H1 (cell line): ENCODE results near the gene ZNF397. TPM values are rescaled to one million over a fixed set of nuclear protein-coding genes. Genes with fewer than 3 reads are reported as not detected.

Experiments
- CTCF ChIA-PET: fragments of 300-600 bp; sonication (Branson Sonifier 250); formaldehyde crosslinking; loops from one replicate; lab custom pipeline; 2021; ENCODE audit not compliant: partially characterized antibody; lab: Charles Lee
- POLR2A ChIA-PET: fragments of 300-600 bp; sonication (Branson Sonifier 250); formaldehyde crosslinking; loops from one replicate; lab custom pipeline; 2021; ENCODE audit warnings: inconsistent platforms; ENCODE audit not compliant: partially characterized antibody; lab: Charles Lee
- DNase-seq, 2 experiments: peaks; one replicate each; pipeline versions ENCODE4 v3.0.0 to v3.0.0-alpha.2; 2010 to 2022; ENCODE audit warnings: low spot score in 2 of 2, low read depth in 1 of 2, mixed read lengths in 1 of 2
- FAIRE-seq: peaks from 2 replicates; lab custom pipeline; 2011; peaks lifted over from hg19 to GRCh38; lab: Jason Lieb, UNC
- H2AFZ ChIP-seq: 2 replicates; pipeline ENCODE4 v1.8.1; 2012; ENCODE audit warnings: low read length, inconsistent platforms
- H2AK5ac ChIP-seq: 2 replicates; pipeline ENCODE4 v1.6.1; 2013; ENCODE audit warnings: low read depth, low read length
- H2BK120ac ChIP-seq: replicated peaks from 2 replicates; pipeline ENCODE3; 2013; ENCODE audit warnings: low read depth, low read length, inconsistent platforms
- H2BK12ac ChIP-seq: 2 replicates; pipeline ENCODE4 v1.6.1; 2013; ENCODE audit warnings: low read depth, low read length
- H2BK15ac ChIP-seq: 2 replicates; pipeline ENCODE4 v1.6.1; 2013; ENCODE audit warnings: low read length
- H2BK20ac ChIP-seq: 2 replicates; pipeline ENCODE4 v1.6.1; 2013; ENCODE audit warnings: low read length
- H2BK5ac ChIP-seq: 2 replicates; pipeline ENCODE4 v1.6.1; 2013; ENCODE audit warnings: low read depth, low read length
- H3K14ac ChIP-seq: 2 replicates; pipeline ENCODE4 v1.6.1; 2013; ENCODE audit warnings: inconsistent platforms; ENCODE audit not compliant: insufficient read length
- H3K18ac ChIP-seq: 2 replicates; pipeline ENCODE4 v1.6.1; 2013; ENCODE audit warnings: low read length; ENCODE audit errors: extremely low read depth
- H3K23ac ChIP-seq: 2 replicates; pipeline ENCODE4 v1.6.1; 2013; ENCODE audit warnings: inconsistent platforms; ENCODE audit not compliant: insufficient read length
- H3K23me2 ChIP-seq: 2 replicates; pipeline ENCODE4 v1.6.1; 2013; ENCODE audit warnings: low read depth, low read length
- H3K27ac ChIP-seq: 2 replicates; pipeline ENCODE4 v1.6.1; 2011; ENCODE audit warnings: low read depth, low read length, inconsistent platforms
- H3K27me3 ChIP-seq, 4 experiments: replicated peaks in 1 of 4; 1 replicate in 1 of 4; 2 replicates in 3 of 4; pipeline versions ENCODE4 v1.6.1 to v1.8.1; 2011 to 2013; ENCODE audit warnings: low read length in 3 of 4, mild to moderate bottlenecking in 3 of 4, inconsistent platforms in 2 of 4, mixed read lengths in 2 of 4, moderate library complexity in 1 of 4; ENCODE audit not compliant: control insufficient read depth in 3 of 4, insufficient read depth in 3 of 4; ENCODE audit errors: extremely low read depth in 1 of 4
- H3K36me3 ChIP-seq, 4 experiments: 2 replicates each; pipeline versions ENCODE4 v1.6.1 to v1.8.1; 2011 to 2013; ENCODE audit warnings: mild to moderate bottlenecking in 4 of 4, low read length in 3 of 4, moderate library complexity in 2 of 4, control low read depth in 1 of 4, inconsistent platforms in 1 of 4; ENCODE audit not compliant: insufficient read depth in 4 of 4, control insufficient read depth in 2 of 4
- H3K4ac ChIP-seq: replicated peaks from 2 replicates; pipeline ENCODE3; 2013; ENCODE audit warnings: low read length, low read depth, mixed read lengths, inconsistent platforms; ENCODE audit not compliant: insufficient read length
- H3K4me1 ChIP-seq, 4 experiments: replicated peaks in 1 of 4; 1 replicate in 1 of 4; 2 replicates in 3 of 4; pipeline versions ENCODE4 v1.6.1 to v1.8.1; 2011 to 2013; ENCODE audit warnings: low read length in 3 of 4, inconsistent platforms in 2 of 4, mixed read lengths in 1 of 4; ENCODE audit not compliant: insufficient read depth in 4 of 4, control insufficient read depth in 3 of 4
- H3K4me2 ChIP-seq, 2 experiments: 2 replicates each; pipeline versions ENCODE4 v1.6.1 to v1.8.1; 2011 to 2013; ENCODE audit warnings: low read depth in 2 of 2, low read length in 2 of 2, control low read depth in 1 of 2, inconsistent platforms in 1 of 2, mild to moderate bottlenecking in 1 of 2; ENCODE audit not compliant: insufficient read depth in 1 of 2
- H3K4me3 ChIP-seq, 4 experiments: fragments of 200-600, 300-600 bp in 1 of 4; sonication (generic), shearing (Covaris generic), sonication (Bioruptor Twin) in 1 of 4; 2 replicates each; pipeline versions ENCODE4 v1.5.1 to v1.8.1; 2011 to 2016; ENCODE audit warnings: low read length in 4 of 4, low read depth in 3 of 4, control low read depth in 2 of 4, inconsistent platforms in 2 of 4, mild to moderate bottlenecking in 2 of 4, mixed read lengths in 1 of 4, moderate library complexity in 1 of 4; ENCODE audit not compliant: insufficient read depth in 2 of 4; ENCODE audit errors: extremely low read depth in 1 of 4
- H3K56ac ChIP-seq: replicated peaks from 2 replicates; pipeline ENCODE3; 2013; ENCODE audit warnings: low read depth, mild to moderate bottlenecking, mixed read lengths, low read length, inconsistent platforms; ENCODE audit not compliant: insufficient read length
- H3K79me1 ChIP-seq: 2 replicates; pipeline ENCODE4 v1.6.1; 2013; ENCODE audit warnings: low read depth, low read length, control low read depth
- H3K79me2 ChIP-seq, 2 experiments: 2 replicates each; pipeline versions ENCODE4 v1.6.1 to v1.8.1; 2012 to 2013; ENCODE audit warnings: low read length in 2 of 2, mild to moderate bottlenecking in 2 of 2, inconsistent platforms in 1 of 2; ENCODE audit not compliant: insufficient read depth in 2 of 2, control insufficient read depth in 1 of 2
- H3K9ac ChIP-seq, 4 experiments: replicated peaks in 1 of 4; 1 replicate in 1 of 4; 2 replicates in 3 of 4; pipeline versions ENCODE4 v1.6.1 to v1.8.1; 2011 to 2013; ENCODE audit warnings: low read depth in 3 of 4, low read length in 3 of 4, control low read depth in 2 of 4, mild to moderate bottlenecking in 2 of 4, moderate library complexity in 2 of 4, inconsistent platforms in 1 of 4; ENCODE audit errors: extremely low read depth in 1 of 4
- H3K9me3 ChIP-seq, 2 experiments: 2 replicates each; pipeline versions ENCODE4 v1.6.1 to v1.8.1; 2012 to 2013; ENCODE audit warnings: mild to moderate bottlenecking in 2 of 2, moderate library complexity in 2 of 2, control low read depth in 1 of 2, inconsistent platforms in 1 of 2, low read depth in 1 of 2, low read length in 1 of 2, mixed read lengths in 1 of 2; ENCODE audit not compliant: insufficient read depth in 2 of 2
- H4K20me1 ChIP-seq, 2 experiments: replicated peaks in 1 of 2; 2 replicates each; pipeline versions ENCODE3 to v1.8.1; 2011 to 2013; ENCODE audit warnings: inconsistent platforms in 2 of 2, low read length in 2 of 2, mild to moderate bottlenecking in 1 of 2; ENCODE audit not compliant: insufficient read depth in 2 of 2, control insufficient read depth in 1 of 2
- H4K5ac ChIP-seq: 2 replicates; pipeline ENCODE4 v1.6.1; 2013; ENCODE audit warnings: low read length, low read depth, mixed read lengths, inconsistent platforms; ENCODE audit not compliant: insufficient read length
- H4K8ac ChIP-seq: 2 replicates; pipeline ENCODE4 v1.8.0; 2013; ENCODE audit warnings: mild to moderate bottlenecking, moderate library complexity, low read length, inconsistent platforms; ENCODE audit not compliant: insufficient read depth; ENCODE audit errors: extremely low read depth
- H4K91ac ChIP-seq: replicated peaks from 2 replicates; pipeline ENCODE3; 2013; ENCODE audit warnings: low read length, mixed read lengths, inconsistent platforms; ENCODE audit not compliant: insufficient read length
- ATF2 ChIP-seq: IDR thresholded peaks from 2 replicates; pipeline ENCODE4 v1.6.1; 2012; ENCODE audit warnings: low read length, inconsistent platforms
- BACH1 ChIP-seq: IDR thresholded peaks from 2 replicates; pipeline ENCODE4 v1.6.1; 2012; ENCODE audit warnings: low read length, improper control_type of control experiment
- CBX8 ChIP-seq: fragments of 300-800, 300-1000 bp; sonication (generic); IDR thresholded peaks from 2 replicates; pipeline ENCODE4 v1.7.1; 2016; ENCODE audit warnings: low read depth, low read length, borderline replicate concordance
- GABPA ChIP-seq: IDR thresholded peaks from 2 replicates; pipeline ENCODE4 v1.6.1; 2011; ENCODE audit warnings: mild to moderate bottlenecking, low read length, moderate library complexity, borderline replicate concordance; ENCODE audit not compliant: insufficient read depth
- POLR2A ChIP-seq, 2 experiments: IDR thresholded peaks; 1 replicate in 1 of 2; 2 replicates in 1 of 2; pipeline ENCODE4 v1.6.1; 2011; ENCODE audit warnings: low read depth in 2 of 2, low read length in 2 of 2, mild to moderate bottlenecking in 2 of 2; ENCODE audit errors: control extremely low read depth in 1 of 2
- POLR2AphosphoS5 ChIP-seq: IDR thresholded peaks from 2 replicates; pipeline ENCODE4 v1.6.1; 2011; ENCODE audit warnings: low read depth, low read length
- POU5F1 ChIP-seq: IDR thresholded peaks from 2 replicates; pipeline ENCODE4 v1.6.1; 2011; ENCODE audit warnings: low read depth, mild to moderate bottlenecking, low read length, moderate library complexity
- RNF2 ChIP-seq: fragments of 200-900, 300-1000 bp; sonication (generic); IDR thresholded peaks from 2 replicates; pipeline ENCODE4 v1.7.1; 2016; ENCODE audit warnings: borderline replicate concordance, low read depth, mild to moderate bottlenecking, antibody characterized with exemption, low read length; ENCODE audit not compliant: poor library complexity, severe bottlenecking; ENCODE audit errors: missing control alignments
- RXRA ChIP-seq: IDR thresholded peaks from 2 replicates; pipeline ENCODE4 v1.6.1; 2011; ENCODE audit warnings: low read depth, mild to moderate bottlenecking, low read length, moderate library complexity; ENCODE audit not compliant: insufficient read depth
- SP2 ChIP-seq: IDR thresholded peaks from 2 replicates; pipeline ENCODE4 v1.6.1; 2012; ENCODE audit warnings: mild to moderate bottlenecking, low read length, inconsistent platforms
- TAF1 ChIP-seq: IDR thresholded peaks from 2 replicates; pipeline ENCODE4 v1.6.1; 2011; ENCODE audit warnings: mild to moderate bottlenecking, low read depth, low read length
- TBP ChIP-seq: IDR thresholded peaks from 2 replicates; pipeline ENCODE4 v1.6.1; 2011; ENCODE audit warnings: low read depth, low read length, improper control_type of control experiment
- TEAD4 ChIP-seq: IDR thresholded peaks from 2 replicates; pipeline ENCODE4 v1.6.1; 2012; ENCODE audit warnings: low read depth, low read length, inconsistent platforms, mixed read lengths
- polyA plus RNA-seq, 7 experiments: library from polyadenylated mRNA; depleted of rRNA in 3 of 7; stranded (reverse) in 5 of 7; unstranded in 2 of 7; fragments of >200 nt in 5 of 7; fragments of 200-250 nt in 2 of 7; gene quantifications; 1 replicate in 5 of 7; 2 replicates in 1 of 7; 4 replicates in 1 of 7; pipeline versions ENCODE4 v1.2.1 to v1.2.3, GENCODE V29; 2011 to 2013; ENCODE audit warnings: missing spikeins in 2 of 7, mixed read lengths in 2 of 7
- total RNA-seq: library from RNA; stranded (reverse); fragmentation: NEBNext Ultra II Directional; extraction: Animal tissue kit (Norgen Biotek cat#: 25700); gene quantifications from 2 replicates; pipeline ENCODE4 v1.2.1, GENCODE V29; 2021
- TF ChIP-seq, protein P1 (sequence below): IDR thresholded peaks from 2 replicates; pipeline ENCODE4 v1.6.1; 2012; ENCODE audit warnings: inconsistent platforms

ZNF397 gene
- total and polyA plus RNA-seq, 2 of the 8 experiments (the other 6 are each of a cell fraction or from before 2014, with no cell fraction given), result 9.8 to 39.5 TPM

- no peaks in the 10 kb centered on the region for H3K79me1 ChIP-seq
- no peak overlapping the region for H4K5ac ChIP-seq
- peaks cover 0 to 8% (median 4%) of the 10 kb centered on the region in 4 experiments; a peak in 5 of 8 replicates for H3K36me3 ChIP-seq
- no peak overlapping the region for H2AK5ac ChIP-seq
- no peak overlapping the region for H2BK20ac ChIP-seq
- H3K79me2 ChIP-seq, result no peaks in the 10 kb centered on the region; a peak in 1 of 4 replicates
- no peak overlapping the region for H3K9ac ChIP-seq
- H4K20me1 ChIP-seq, result no peaks in the 10 kb centered on the region
- no peaks in the 10 kb centered on the region for H3K4me1 ChIP-seq
- H3K18ac ChIP-seq, result no peak overlapping the region
- no peak overlapping the region for H3K4me2 ChIP-seq
- no peak overlapping the region for H3K4me3 ChIP-seq
- no peak overlapping the region for H2BK120ac ChIP-seq
- no peak overlapping the region for H4K8ac ChIP-seq
- H3K56ac ChIP-seq, result no peak overlapping the region
- no peak overlapping the region for H3K27ac ChIP-seq
- H3K27me3 ChIP-seq, result no peaks in the 10 kb centered on the region
- no peak for FAIRE-seq
- CTCF ChIA-PET, result no interaction called here
- no peak overlapping the region for H3K14ac ChIP-seq
- no peak overlapping the region for H3K23ac ChIP-seq
- peaks cover 19% of the 10 kb centered on the region in 2 experiments for H3K9me3 ChIP-seq
- TF ChIP-seq RNF2 (no peak), POU5F1 (no peak), RXRA (no peak), GABPA (no peak), TAF1 (no peak), TBP (no peak), SP2 (no peak), CBX8 (no peak), POLR2A (IDR thresholded peaks at IDR 0.05; ENCODE audit: control extremely low read depth in 1 of 2, low read depth in 2 of 2, low read length in 2 of 2) (no peak), ATF2 (no peak), POLR2AphosphoS5 (no peak), TEAD4 (no peak), BACH1 (no peak)
- TF ChIP-seq, protein P1, sequence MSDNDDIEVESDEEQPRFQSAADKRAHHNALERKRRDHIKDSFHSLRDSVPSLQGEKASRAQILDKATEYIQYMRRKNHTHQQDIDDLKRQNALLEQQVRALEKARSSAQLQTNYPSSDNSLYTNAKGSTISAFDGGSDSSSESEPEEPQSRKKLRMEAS, result no peak
- no peaks in the 10 kb centered on the region; the same call in 1 of the 2 replicates for H3K23me2 ChIP-seq
- H3K4ac ChIP-seq, result no peak overlapping the region
- H2AFZ ChIP-seq, result no peak overlapping the region
- POLR2A ChIA-PET, result interaction anchor here (2.2 kb wide), 1 partner anchor 11 kb away, joined by 8 read pairs; the partner anchor contains the start of gene ZSCAN30
- H4K91ac ChIP-seq, result no peak overlapping the region
- DNase-seq, result no peak
- no peak overlapping the region for H2BK12ac ChIP-seq
- no peak overlapping the region for H2BK15ac ChIP-seq
- no peak overlapping the region for H2BK5ac ChIP-seq
Observed at GRCh38 chr18:35278969-35279368, 38.1 kb downstream of the ZNF397 start.
